Measurements from ENCODE around the gene NFIC.
"Not testable (repeated sequence)": the region's sequence is repeated elsewhere in the genome, so short reads cannot be mapped to it uniquely, and the experiment has no call there.

Gene NFIC

GRCh38 chr19:3401004-3401768 is 34.8 kb downstream of the NFIC start:
- no peak for DNase-seq

GRCh38 chr19:3402631-3403443 is 36.5 kb downstream of the NFIC start:
- DNase-seq, result no peak

GRCh38 chr19:3403489-3404323 is 37.3 kb downstream of the NFIC start:
- no peak for DNase-seq

GRCh38 chr19:3404324-3405260 is 38.2 kb downstream of the NFIC start:
- no peak for DNase-seq

GRCh38 chr19:3405261-3405653 is 38.9 kb downstream of the NFIC start:
- DNase-seq, result no peak

- no peak for DNase-seq
Measured at GRCh38 chr19:3406571-3407111, 40.3 kb downstream of the NFIC start.

- DNase-seq, result no peak
Measured at GRCh38 chr19:3407556-3408516, 41.5 kb downstream of the NFIC start.

GRCh38 chr19:3408996-3409345 is 42.6 kb downstream of the NFIC start:
- DNase-seq, result no peak

- DNase-seq, result no peak
Measured at GRCh38 chr19:3409346-3410064, 43.1 kb downstream of the NFIC start.

GRCh38 chr19:3411636-3412035 is 45.3 kb downstream of the NFIC start:
- DNase-seq, result no peak

GRCh38 chr19:3412066-3412465 is 45.7 kb downstream of the NFIC start:
- DNase-seq, result no peak

- no peak for DNase-seq
Measured at GRCh38 chr19:3413796-3414327, 47.5 kb downstream of the NFIC start.

- no peak for DNase-seq
Measured at GRCh38 chr19:3415695-3416094, 49.3 kb downstream of the NFIC start.

GRCh38 chr19:3420244-3420755 is 53.9 kb downstream of the NFIC start:
- no peak for DNase-seq

- DNase-seq, result no peak
Measured at GRCh38 chr19:3420909-3421619, 54.7 kb downstream of the NFIC start.

GRCh38 chr19:3421656-3422055 is 55.3 kb downstream of the NFIC start:
- DNase-seq, result not testable (repeated sequence)

- no peak for DNase-seq
Measured at GRCh38 chr19:3423183-3423829, 56.9 kb downstream of the NFIC start.

- DNase-seq, result no peak
Measured at GRCh38 chr19:3426433-3426832, 60.0 kb downstream of the NFIC start.

Measured in cortex of kidney (tissue), 1 donor.